Fibroblast of skin of scalp (primary cell): ENCODE data around the gene CAB39L.

Experiments used
- DNase-seq: peaks from one replicate; pipeline ENCODE4 v3.0.0-alpha.2; 2013

Gene CAB39L

DNA sequence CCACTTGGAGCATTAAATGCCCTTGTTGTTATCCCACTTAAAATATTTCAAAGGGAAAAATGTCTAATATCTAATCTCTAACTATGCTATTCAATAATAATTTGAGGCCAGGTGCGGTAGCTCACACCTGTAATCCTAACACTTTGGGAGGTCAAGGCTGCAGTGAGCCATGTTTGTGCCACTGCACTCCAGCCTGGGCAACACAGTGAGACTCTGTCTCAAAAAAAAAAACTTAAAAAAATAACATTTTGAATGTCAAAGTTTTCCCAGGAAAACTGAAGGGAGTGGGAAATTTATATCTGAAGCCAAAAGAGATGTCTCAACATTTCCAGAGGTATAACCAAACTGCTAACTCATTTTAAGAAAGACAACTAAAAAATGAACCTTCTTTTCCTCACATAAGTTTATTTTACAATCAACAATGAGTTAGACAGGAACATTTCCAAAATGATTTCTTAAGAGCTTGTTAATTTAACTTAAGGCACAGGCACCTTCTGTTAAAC lies 47.9 kb downstream of the CAB39L start:
- no peak for DNase-seq

DNA sequence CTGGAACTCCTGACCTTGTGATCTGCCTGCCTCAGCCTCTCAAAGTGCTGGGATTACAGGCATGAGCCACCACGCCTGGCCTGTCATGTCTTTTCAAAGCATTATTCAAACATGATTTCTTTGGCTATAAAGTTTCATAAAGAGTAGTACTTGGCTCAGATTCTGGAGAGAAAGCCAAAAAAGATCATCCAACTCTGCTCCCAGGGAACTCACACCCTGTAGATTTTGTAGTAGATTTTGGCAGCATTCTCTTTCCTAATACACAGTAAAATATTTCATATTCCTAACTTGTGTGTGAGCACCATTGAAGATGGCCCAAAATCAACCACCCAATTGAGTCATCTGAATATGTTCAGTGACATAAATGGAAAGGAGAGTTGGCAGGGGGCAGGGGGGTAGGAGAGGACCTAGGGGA lies 48.4 kb downstream of the CAB39L start:
- peak; percentile 60 for DNase-seq

DNA sequence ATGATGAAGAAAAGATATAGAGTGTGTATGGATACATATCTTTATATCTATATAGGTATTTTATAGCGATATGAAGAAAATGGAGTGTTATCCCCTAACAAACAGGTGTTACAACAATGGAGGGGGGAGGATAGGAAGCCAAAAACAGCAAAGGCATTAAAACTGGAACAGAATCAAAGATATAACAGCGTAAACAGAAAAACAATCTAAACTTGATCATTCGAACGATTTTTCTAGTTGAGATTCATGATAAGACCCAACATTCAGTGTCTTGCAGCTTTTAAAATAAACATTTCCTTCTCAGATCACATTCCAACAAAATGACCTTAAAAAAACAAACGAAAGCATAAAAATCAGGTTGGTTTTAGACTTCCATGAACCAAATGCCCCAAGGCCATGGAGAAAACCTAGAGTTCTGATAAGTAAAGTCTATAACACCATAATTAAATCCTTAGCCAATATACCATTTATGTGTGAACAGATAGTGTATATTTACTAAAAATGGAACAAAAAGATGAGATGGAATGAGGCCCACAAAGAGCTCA lies 55.7 kb downstream of the CAB39L start:
- no peak for DNase-seq

DNA sequence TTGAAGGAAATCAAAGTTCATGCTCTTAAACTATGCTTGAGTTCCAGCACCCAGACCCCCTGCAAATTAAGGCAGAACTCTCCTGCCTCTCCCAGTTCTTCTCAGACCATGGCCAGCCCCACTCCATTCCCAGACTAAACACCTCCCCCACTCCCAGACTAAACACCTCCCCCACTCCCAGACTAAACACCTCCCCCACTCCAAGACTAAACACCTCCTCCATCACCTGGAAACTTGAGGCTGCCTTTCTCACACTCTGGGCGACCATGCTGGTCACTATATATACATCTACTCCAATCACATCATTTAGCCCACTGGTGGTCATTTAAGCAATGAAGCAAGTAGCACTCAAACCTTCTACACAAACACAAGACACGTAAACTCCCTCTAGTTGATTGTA lies 57.2 kb downstream of the CAB39L start:
- no peak for DNase-seq

DNA sequence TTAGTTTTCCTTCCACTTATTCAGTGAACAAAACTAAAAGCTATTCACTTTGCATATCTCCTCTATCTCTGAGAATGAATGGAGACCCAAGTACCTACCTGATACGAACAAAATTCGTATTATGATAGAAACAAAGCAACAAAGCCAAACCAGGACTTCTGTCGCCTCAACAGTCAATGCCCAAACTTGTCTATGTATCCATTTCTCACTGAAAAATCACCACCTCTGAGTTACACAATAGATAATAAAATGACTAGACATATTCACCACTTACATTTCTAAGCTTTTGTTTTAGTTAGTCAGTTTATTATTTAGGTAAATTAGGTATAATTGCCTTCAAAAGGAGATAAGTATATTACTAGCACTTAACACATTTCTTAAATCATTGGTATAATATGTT lies 67.7 kb downstream of the CAB39L start:
- DNase-seq = no peak

DNA sequence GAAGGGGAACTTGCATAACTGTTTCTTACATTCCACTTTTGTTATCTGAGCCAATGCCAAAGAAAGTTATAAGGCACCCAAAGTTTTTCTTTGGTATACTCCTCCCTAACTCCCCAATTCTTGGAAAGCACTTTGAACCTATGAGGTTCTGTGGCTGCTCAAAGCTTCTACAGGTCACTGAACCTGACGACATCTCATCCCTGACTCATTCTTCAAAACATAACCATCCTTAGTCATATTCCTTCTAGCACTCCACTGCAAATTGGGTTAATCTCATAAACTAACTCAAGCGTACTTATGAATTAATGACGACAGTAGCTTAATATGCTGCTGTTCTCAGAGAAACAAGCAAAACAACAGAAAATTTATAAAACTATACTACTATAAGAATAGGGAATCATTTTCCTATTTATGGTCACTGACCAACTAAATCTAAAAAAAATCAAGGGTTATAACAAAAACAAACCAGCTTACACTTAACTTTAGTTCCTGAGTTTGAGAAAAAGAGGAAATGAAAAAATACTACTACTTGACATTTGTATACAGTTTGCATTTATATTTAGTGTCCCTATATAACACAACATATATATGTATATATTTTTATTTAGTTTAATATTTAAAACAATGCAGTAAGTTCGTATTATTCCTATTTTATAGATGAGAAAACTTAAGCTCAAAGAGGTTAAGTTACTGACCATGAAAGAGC lies 69.1 kb downstream of the CAB39L start:
- peak; percentile 47 for DNase-seq

DNA sequence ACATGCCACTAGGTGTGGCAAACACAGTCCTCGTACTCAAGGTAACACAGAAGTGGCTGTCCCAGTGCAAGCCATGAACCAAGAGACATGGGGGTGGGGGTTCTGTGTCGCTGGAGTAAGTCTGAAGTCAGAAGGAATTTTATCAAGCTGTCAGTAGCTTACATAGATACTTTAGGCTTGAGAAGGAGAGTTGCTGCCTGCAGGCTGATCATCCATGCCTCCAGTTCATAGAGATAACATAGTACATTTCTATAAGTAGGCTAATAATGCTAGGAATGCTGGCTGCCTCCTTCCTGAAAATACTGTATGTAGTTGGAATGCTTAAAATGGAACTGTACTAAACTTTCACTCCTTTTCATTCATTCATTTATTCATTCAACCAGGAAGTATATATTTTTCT lies 70.1 kb downstream of the CAB39L start:
- peak; percentile 72 for DNase-seq

DNA sequence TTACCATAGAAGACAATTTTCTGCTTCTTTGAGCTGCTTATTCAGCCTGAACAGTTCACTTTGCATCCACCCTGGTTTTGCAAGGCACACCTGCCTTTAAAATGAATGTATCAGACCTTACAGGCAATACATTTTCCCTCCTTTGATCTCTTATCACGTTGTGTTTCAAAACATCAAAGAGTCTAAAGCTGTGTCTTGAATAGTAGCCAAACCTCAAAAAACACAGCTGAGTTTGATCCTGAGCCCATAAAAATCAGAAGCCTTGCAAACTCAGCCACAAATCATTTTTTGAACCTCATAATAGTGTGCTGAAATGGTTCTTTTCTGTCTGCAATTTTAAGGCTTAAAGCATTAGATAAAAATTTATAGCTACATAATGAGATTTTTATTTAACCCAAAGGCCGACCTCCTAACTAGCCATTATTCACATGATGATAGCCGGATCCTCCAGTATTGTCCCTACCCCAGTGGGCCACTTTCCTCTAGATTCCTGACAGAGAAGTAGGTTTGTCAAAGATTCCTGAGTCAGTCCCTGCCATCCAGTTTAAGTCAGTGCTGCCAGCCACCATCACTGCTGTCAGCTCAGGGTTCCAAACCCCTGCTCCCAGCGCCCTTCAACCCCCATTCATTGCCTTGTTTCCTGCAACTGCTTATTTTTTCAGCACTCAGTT lies 71.8 kb downstream of the CAB39L start:
- DNase-seq = no peak

DNA sequence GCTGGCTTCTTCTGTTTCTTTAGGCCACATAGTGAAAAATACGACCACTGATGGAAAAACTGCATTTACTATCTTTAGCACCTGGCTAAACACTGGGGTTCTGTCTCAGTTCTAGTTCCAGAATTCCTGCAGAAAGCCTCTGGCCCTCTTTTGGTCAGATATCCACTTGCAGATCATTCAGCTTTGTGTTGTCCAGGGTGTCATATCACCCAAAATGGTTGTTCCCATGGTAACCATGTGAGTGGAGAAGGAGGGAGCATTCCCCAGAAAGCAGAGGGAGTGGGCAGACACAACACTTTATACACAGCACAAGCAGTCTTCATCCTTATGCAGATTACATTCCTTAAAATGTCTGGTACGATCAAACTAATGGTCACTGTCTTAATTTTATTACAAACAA lies 73.5 kb downstream of the CAB39L start:
- DNase-seq = no peak

DNA sequence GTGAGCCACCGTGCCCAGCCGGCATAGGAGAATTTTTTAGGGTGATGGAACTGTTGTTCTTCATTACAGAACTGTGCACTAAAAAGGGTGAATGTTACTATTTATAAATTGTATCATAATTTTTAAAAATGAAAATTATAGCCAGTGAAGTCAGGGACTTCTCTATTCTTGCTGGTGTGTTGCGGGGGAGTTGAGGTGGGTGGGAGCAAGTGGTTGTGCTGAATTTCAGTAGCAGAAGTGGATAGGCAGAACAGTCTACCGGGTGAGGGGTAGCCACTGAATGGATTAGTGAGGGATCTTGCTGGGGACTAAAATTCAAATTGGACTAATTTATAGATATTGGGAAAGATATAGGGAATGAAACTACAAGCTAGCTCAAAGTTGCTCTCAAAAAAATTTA lies 74.0 kb downstream of the CAB39L start:
- no peak for DNase-seq

DNA sequence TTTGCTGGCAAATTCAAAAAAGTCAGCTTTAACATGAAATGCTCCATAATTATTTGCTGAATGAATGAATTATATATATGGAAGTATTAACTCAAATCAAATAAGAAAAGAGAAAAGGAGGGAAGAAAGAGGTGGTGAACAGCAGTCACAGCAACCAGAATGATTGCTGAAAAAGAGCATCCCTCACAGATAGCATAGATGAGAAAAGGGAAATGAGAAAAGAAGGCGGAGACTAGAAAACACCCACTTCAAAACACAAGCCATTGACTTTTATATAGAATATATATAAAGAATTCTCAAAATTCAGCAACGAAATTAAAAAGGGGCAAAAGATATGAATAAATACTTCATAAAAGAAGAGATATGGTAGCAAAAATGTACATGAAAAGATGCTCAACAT lies 75.2 kb downstream of the CAB39L start:
- DNase-seq = no peak

DNA sequence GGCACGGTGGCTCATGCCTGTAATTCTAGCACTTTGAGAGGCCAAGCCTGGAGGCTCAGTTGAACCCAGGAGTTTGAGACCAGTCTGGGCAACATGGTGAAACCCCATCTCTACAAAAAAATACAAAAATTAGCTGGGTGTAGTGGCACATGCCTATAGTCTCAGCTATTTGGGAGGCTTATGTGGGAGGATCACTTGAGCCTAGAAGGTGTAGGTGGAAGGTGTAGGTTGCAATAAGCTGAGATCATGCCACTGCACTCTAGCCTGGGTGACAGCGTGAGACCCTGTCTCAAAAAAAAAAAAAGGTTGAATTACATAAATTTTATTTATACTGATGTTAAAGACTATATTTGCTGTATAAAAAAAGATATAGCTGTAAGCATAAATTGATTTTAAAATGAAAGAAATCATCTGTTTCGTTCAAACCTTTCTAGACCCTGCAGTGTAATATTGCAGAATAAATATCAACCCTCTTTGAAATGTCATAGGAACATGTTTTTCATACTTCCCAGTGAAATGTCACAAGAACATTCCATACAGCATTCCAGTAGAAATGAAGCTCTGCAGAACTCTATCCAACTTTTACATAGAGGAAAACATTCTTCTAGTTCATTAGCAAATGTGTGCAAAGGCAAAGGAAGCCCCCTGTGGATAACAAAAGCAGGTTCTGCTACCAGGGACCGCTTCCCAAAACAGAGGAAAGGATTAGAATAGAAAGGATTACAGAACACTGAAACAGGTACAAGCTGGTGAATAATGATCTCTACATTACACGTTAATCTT lies 76.0 kb downstream of the CAB39L start:
- DNase-seq = peak; percentile 69

DNA sequence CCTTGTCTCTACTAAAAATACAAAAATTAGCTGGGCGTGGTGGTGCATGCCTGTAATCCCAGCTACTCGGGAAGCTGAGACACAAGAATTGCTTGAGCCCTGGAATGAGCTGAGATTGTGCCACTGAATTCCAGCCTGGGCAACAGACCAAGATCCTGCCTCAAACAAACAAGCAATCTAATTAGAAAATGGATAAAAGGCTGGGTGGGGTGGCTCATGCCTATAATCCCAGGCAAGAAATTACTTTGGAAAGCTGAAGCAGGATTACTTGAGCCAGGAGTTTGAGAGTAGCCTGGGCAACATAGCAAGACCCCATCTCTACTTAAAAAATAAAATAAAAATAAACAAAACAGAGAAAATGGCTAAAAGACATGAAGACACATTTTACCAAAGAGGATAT lies 77.0 kb downstream of the CAB39L start:
- DNase-seq = peak; percentile 77

DNA sequence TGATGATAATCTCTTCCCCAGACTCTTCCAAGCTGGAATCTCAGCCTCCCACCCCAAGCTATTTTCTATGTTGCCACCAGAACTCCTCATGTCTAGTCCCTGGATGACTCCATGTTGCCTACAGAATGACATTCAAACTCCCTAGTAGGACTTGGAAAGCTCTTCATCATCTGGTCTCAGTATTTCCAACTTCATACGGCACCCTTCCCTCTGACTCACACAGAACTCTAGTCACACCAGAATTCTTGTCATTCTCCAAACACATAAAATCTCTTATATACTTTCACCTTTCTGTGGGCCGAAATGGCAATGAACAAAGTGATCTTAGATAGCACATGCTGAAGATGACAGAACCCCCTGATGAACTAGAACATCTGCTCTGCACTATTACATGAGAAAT lies 86.2 kb downstream of the CAB39L start:
- DNase-seq = peak; percentile 71

DNA sequence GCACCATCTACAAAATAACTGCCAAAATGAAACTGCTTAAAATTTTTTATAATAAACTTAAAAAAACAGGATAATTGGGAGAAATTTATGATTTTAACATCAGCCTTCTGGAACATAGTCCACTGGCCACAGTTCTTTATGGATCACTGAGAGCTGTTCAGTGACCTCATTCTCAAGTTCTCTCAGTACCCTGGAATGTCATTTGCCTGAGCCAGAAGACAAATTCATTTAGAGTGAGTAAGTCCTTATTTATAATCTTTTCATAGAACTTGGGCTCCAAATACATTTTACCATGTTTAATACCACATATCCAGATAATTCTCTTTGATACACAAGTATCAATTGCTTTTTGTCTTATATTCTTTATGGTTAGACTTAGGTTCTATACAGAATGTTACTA lies 87.6 kb downstream of the CAB39L start:
- DNase-seq = peak; percentile 94

DNA sequence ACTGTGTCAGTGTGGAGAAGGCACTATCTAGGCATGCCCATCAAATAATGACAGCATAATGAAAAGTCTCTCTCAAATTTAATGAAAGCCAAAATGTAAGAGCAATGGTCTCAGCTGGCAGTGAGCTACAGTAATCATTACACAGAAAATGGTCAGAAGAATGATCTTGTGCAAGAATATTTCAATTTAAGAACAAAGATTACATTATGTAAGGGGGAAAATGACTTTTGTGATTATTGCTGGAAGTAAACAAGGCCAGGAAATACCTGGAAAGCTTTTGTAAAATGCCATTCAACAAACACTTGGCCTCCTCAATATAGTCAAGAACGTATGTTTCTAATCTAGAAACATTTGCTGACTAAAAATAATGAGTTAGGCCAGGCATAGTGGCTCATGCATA lies 89.1 kb downstream of the CAB39L start:
- DNase-seq = no peak

DNA sequence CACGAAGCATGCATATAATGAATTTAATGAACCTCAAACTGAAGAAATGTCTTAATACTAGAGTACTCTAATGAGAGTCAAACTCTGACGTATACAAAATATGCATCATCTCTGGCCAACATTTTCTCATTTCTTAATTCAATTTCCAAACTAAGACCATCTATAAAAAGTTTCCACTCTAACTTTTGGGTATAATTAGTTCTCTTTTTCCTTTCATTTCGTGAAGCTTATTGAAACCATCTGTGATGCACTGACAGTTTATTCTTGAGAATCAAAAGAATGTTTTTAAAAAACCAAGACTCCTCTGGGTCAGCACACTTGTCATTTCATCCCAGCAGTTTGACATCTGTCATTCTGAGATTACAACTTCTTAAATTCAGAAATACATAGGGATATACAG lies 90.0 kb downstream of the CAB39L start:
- peak; percentile 40 for DNase-seq

DNA sequence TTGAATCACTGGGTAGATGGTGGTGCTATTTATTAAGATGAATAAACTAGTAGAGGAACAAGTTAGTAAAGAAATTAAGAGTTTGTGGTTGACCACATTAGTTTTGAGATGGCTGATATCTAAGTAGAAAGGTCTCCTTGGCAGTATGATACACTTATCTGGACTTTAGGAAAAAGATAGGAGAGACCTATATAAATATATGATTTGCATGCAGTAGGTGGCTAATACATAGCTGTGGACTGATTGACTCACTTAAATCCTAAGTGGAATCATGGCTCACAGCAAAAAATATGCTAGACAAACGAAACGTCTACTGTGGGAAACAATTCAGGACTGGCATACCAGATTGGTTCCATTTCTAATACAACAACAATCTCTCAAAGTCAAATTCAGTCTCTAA lies 92.0 kb downstream of the CAB39L start:
- DNase-seq = no peak

DNA sequence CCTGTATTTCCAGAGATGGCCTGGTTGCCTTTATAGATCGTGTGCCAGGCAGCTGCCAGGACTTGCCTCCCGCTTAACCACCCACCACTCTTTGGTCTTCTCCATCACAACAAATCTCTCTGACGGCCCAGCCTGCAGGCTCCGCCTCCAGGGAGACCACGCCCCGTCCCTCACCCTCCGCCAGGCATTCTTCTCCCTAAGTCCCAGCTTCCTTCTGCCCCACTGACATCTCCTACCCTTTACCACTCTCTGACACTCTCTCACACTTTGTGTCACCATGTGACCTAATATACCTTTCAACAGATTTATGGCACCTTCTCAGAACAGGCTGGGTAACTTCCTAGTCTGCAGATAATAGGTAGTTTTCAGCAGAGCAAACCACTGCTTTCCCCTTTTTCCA lies 95.1 kb downstream of the CAB39L start:
- no peak for DNase-seq

DNA sequence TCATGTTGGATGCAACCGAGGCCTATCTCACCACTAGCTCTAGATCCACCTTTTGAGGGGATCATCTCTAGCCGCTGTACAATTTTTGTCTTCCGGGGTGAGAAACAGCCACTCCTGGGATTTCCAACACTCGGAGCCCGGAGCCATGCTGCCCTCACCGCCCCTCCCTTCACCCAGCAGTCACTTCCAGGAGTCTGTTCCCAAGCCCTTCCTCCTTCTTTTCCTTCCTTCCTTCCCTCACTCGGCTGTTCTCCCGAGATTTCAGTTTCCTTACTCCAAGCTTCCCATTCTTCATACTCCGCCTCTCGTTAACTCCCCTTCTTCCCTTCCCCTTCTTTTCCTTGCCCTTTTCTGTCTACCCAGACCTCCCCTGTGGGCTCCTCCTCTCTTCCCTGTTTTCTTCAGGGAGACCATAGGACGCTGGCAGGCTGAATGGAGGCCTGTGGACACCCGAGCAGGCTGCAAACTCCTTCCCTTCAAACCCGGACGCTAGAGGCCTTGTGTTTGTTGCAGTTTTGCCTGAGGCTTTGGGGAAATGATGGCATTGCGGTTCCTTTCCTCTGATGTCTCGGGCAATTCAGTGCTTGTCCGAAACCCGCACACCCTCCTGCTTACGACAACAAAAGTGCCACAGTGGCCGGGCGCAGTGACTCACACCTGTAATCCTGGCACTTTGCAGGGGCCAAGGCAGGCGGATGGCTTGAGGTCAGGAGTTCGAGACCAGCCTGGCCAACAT lies 96.0 kb downstream of the CAB39L start:
- DNase-seq = no peak

DNA sequence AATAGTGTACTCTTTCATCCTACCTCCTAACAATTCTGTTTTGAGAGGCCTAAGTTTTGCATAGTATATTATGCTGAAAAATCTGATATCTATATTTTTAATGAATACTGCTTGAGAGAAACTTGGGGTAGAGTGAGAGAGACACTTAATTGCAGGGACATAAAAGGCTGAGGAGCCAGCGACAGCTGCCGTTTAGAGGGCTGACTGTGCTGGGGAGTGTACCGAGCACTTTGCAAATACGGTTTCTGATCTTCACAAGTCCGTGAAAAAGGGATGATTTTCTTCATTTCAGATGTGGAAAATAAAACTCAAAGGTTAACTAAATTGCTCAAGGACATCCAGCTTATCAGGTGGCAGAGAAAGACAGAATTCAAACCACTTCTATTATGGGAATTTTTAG lies 97.4 kb downstream of the CAB39L start:
- DNase-seq = no peak

DNA sequence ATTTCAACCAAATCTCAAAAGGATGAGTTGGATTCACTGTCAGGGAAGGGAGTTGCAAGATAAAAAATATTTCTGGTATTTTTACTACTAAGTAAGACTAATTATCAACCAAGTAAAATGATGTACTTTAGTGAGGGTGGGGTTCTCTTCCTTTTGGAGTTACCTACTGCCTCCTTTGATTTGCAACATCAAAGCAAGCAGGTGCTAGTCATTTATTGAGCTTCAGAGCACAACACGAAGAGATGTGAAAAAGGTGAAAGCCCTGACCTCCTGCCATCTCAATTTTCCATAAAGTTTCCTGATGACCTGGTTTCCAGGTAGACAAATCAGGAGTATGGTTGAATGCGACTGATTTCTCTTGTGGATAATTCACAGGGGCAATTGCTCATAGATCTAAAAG lies 100.1 kb downstream of the CAB39L start:
- DNase-seq = no peak

DNA sequence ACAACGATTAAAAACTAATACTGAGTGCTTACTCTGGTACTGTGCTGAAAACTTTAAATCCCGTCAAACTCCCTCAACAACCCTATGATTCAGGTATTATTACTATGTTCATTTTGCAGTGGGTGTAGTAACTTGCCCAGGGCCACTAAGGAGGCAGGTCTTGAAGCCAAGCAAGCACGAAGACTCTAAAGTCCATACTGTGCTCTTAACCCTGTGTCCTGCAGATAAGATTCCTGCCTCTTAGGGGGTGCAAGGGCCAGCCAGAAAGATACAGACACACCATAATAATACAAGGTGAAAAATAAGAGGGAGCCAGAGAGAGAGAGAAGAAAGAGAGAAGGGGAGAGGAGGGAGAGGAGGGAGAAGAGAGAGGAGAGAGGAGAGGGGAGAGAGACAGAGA lies 100.6 kb downstream of the CAB39L start:
- no peak for DNase-seq
